HG03175 (cell line): ENCODE data around the gene HAS3.
"Not testable (repeated sequence)": the region's sequence is repeated elsewhere in the genome, so short reads cannot be mapped to it uniquely, and the experiment has no call there.

Source experiments
- ATAC-seq: cut with Tn5 transposase; IDR thresholded peaks from one replicate; pipeline ENCODE4 v1.9.1; 2021; ENCODE audit warnings: mild to moderate bottlenecking, moderate library complexity; ENCODE audit not compliant: unreplicated experiment

HAS3 gene

GRCh38 chr16:69105501-69106361 lies at the start of gene HAS3:
Gene HAS3, plus strand, starts transcription at chr16:69105653. Its CDS starts 3,743 bp downstream, at chr16:69109396.
- ATAC-seq: peak; percentile 56

GRCh38 chr16:69055980-69056379 lies 49.5 kb upstream of the HAS3 start:
- no peak for ATAC-seq

- ATAC-seq: no peak
These were observed 49.0 kb upstream of the HAS3 start for GRCh38 chr16:69056421-69056820.

- no peak for ATAC-seq
These were observed 47.8 kb upstream of the HAS3 start for GRCh38 chr16:69057400-69058378.

- not testable (repeated sequence) for ATAC-seq
These were observed 42.0 kb upstream of the HAS3 start for GRCh38 chr16:69063491-69063890.

- ATAC-seq: no peak
These were observed 41.2 kb upstream of the HAS3 start for GRCh38 chr16:69064124-69064763.

- ATAC-seq: no peak
These were observed 40.6 kb upstream of the HAS3 start for GRCh38 chr16:69064764-69065313.

- no peak for ATAC-seq
These were observed 35.9 kb upstream of the HAS3 start for GRCh38 chr16:69069504-69069903.

GRCh38 chr16:69071036-69071435 lies 34.4 kb upstream of the HAS3 start:
- ATAC-seq: no peak

GRCh38 chr16:69072640-69072974 lies 32.8 kb upstream of the HAS3 start:
- ATAC-seq: no peak

GRCh38 chr16:69073181-69073702 lies 32.2 kb upstream of the HAS3 start:
- no peak for ATAC-seq

GRCh38 chr16:69077251-69077650 lies 28.2 kb upstream of the HAS3 start:
- no peak for ATAC-seq

- no peak for ATAC-seq
These were observed 27.4 kb upstream of the HAS3 start for GRCh38 chr16:69078073-69078472.

GRCh38 chr16:69079697-69080096 lies 25.8 kb upstream of the HAS3 start:
- no peak for ATAC-seq

GRCh38 chr16:69083306-69083941 lies 22.0 kb upstream of the HAS3 start:
- no peak for ATAC-seq

- ATAC-seq: no peak
These were observed 21.2 kb upstream of the HAS3 start for GRCh38 chr16:69084289-69084688.

- no peak for ATAC-seq
These were observed 20.3 kb upstream of the HAS3 start for GRCh38 chr16:69085032-69085695.

GRCh38 chr16:69087161-69087581 lies 18.3 kb upstream of the HAS3 start:
- no peak for ATAC-seq

- no peak for ATAC-seq
These were observed 16.8 kb upstream of the HAS3 start for GRCh38 chr16:69088684-69089083.
